Stimulated activated CD4-positive, alpha-beta T cell treated with anti-CD3 and anti-CD28 coated beads, Interleukin-2, amount 100 ng/mL, for 24 hours (primary cell): ENCODE data around the gene INPP4A.

Experiments used
- DNase-seq, 2 donors: peaks; one replicate each; pipeline ENCODE4 v3.0.0-alpha.2; 2020

INPP4A gene

GRCh38 chr2:98516571-98516970 is 71.9 kb downstream of the INPP4A start:
- no peak for DNase-seq

- DNase-seq, result no peak
These were observed 73.0 kb downstream of the INPP4A start for GRCh38 chr2:98517636-98518035.

GRCh38 chr2:98518101-98518500 is 73.4 kb downstream of the INPP4A start:
- DNase-seq, result peak; percentile 52 to 59

GRCh38 chr2:98519156-98519555 is 74.5 kb downstream of the INPP4A start:
- DNase-seq, result no peak

GRCh38 chr2:98519851-98520250 is 75.2 kb downstream of the INPP4A start:
- no peak for DNase-seq

- no peak for DNase-seq
These were observed 76.1 kb downstream of the INPP4A start for GRCh38 chr2:98520806-98521205.

- DNase-seq, result no peak
These were observed 76.6 kb downstream of the INPP4A start for GRCh38 chr2:98521266-98521665.

GRCh38 chr2:98522854-98523253 is 78.2 kb downstream of the INPP4A start:
- DNase-seq, result no peak

GRCh38 chr2:98524168-98524567 is 79.5 kb downstream of the INPP4A start:
- DNase-seq, result no peak

GRCh38 chr2:98528349-98528748 is 83.7 kb downstream of the INPP4A start:
- DNase-seq, result no peak

- no peak for DNase-seq
These were observed 85.5 kb downstream of the INPP4A start for GRCh38 chr2:98530114-98530513.

GRCh38 chr2:98532756-98533155 is 88.1 kb downstream of the INPP4A start:
- no peak for DNase-seq

- no peak for DNase-seq
These were observed 88.9 kb downstream of the INPP4A start for GRCh38 chr2:98533547-98533946.

- no peak for DNase-seq
These were observed 90.1 kb downstream of the INPP4A start for GRCh38 chr2:98534761-98535160.

- DNase-seq, result no peak
These were observed 91.5 kb downstream of the INPP4A start for GRCh38 chr2:98535971-98536677.

- no peak for DNase-seq
These were observed 92.9 kb downstream of the INPP4A start for GRCh38 chr2:98537390-98538126.

GRCh38 chr2:98538280-98539041 is 93.8 kb downstream of the INPP4A start:
- no peak for DNase-seq

- no peak for DNase-seq
These were observed 94.5 kb downstream of the INPP4A start for GRCh38 chr2:98539056-98539735.

- DNase-seq, result no peak
These were observed 95.9 kb downstream of the INPP4A start for GRCh38 chr2:98540536-98540935.

GRCh38 chr2:98541489-98541888 is 96.8 kb downstream of the INPP4A start:
- DNase-seq, result no peak

GRCh38 chr2:98541906-98542305 is 97.2 kb downstream of the INPP4A start:
- no peak for DNase-seq

- DNase-seq, result no peak
These were observed 98.6 kb downstream of the INPP4A start for GRCh38 chr2:98543214-98543613.

- no peak for DNase-seq
These were observed 99.2 kb downstream of the INPP4A start for GRCh38 chr2:98543842-98544241.
